GM12801 (cell line): ENCODE results near the gene ADGRE1.

Source experiments
- TF ChIP-seq, protein P1 (sequence below): IDR thresholded peaks from one replicate; pipeline ENCODE4 v1.5.1; 2011; ENCODE audit warnings: control low read depth; ENCODE audit not compliant: insufficient read length; ENCODE audit errors: extremely low read depth

Gene ADGRE1

DNA sequence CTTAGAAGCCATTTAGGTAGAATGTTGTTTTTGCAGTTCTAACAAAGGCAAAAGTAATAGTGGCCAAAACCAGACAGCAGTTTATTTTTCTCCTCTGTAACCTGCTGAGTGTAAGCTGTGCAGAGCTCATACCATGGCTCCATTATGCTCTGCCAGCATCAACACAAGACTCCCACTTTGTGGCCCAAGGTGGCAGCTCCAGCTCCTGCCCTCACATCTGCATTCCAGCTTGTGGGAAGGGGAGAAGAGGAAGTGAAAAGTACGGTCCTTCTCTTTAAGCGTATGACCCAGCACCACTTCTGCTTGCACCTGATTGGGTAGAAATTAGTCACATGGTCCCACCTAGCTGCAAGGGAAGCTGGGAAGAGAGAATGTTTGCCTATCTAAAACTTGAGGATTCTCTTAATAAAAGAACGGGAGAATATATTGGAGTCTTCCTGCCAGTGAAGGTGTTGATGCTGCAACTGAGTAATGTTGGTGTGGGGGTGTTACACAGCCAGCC, 19.2 kb downstream of the ADGRE1 start:
- TF ChIP-seq, protein P1, sequence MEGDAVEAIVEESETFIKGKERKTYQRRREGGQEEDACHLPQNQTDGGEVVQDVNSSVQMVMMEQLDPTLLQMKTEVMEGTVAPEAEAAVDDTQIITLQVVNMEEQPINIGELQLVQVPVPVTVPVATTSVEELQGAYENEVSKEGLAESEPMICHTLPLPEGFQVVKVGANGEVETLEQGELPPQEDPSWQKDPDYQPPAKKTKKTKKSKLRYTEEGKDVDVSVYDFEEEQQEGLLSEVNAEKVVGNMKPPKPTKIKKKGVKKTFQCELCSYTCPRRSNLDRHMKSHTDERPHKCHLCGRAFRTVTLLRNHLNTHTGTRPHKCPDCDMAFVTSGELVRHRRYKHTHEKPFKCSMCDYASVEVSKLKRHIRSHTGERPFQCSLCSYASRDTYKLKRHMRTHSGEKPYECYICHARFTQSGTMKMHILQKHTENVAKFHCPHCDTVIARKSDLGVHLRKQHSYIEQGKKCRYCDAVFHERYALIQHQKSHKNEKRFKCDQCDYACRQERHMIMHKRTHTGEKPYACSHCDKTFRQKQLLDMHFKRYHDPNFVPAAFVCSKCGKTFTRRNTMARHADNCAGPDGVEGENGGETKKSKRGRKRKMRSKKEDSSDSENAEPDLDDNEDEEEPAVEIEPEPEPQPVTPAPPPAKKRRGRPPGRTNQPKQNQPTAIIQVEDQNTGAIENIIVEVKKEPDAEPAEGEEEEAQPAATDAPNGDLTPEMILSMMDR, result no peak

DNA sequence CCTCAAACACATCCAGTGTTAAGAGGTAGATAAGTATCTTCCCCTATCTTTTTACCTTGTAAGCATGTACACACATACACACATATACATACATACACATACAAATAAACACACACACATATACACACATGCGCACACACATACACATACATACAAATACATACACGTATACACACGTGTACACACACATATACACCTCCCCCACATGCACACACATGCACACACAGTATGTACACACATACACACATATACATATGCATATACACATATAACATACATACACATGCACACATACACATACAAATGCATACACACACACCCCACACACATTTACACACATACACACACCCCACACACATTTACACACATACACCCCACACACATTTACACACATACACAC, 24.1 kb downstream of the ADGRE1 start:
- TF ChIP-seq, protein P1, result no peak

DNA sequence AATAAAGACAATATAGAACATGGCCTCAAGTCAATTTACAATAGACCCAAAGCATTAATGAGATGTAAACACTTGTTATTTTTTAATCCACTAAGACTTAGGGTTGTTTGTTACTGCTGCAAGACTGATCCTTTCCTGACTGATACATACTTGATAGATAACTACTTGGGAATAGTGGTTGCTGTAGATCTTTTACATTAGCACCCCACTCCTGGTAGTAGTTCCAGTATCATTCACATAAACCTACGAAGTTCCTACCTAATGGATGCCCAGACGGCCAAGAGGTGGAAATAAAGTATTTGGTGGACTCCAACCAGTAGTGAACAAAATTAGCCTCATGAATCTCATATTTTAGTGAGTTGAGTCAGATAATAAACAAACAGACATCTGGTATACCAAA, 26.9 kb downstream of the ADGRE1 start:
- TF ChIP-seq, protein P1, result no peak

DNA sequence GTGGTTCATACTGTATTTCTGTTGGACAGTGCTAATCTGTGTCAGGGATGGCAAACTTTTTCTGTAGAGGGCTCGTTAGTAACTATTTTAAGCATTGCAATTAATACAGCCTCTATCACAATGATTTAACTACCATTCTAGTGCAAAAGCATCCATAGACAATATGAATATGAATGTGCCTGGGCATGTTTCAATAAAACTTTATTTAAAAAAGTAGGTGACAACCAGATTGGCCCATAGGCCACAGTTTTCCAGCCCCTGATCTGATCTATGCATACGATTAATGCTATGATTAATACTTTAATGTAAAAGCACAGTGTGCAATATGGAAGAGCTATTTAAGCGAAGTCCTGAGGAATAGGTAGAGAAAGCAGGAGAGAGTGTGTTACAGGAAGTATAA, 29.6 kb downstream of the ADGRE1 start:
- TF ChIP-seq, protein P1, result no peak

DNA sequence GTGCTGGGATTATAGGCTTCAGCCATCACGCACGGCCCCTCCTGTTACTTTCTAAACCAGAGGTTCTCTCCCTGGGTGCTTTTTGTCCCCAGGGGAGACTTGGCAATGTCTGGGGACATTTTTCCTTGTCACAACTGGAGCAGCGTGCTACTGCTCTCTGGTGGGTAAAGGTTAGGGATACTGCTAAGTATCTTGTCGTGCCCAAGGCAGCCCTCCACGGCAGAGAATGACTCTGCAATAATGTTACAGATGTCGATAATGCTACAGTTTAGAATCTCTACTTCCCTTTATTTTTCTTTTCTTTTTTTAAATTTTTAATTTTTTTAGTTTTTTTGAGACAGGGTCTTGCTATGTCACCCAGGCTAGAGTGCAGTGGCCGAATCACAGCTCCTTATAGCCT, 38.0 kb downstream of the ADGRE1 start:
- TF ChIP-seq, protein P1, result no peak

DNA sequence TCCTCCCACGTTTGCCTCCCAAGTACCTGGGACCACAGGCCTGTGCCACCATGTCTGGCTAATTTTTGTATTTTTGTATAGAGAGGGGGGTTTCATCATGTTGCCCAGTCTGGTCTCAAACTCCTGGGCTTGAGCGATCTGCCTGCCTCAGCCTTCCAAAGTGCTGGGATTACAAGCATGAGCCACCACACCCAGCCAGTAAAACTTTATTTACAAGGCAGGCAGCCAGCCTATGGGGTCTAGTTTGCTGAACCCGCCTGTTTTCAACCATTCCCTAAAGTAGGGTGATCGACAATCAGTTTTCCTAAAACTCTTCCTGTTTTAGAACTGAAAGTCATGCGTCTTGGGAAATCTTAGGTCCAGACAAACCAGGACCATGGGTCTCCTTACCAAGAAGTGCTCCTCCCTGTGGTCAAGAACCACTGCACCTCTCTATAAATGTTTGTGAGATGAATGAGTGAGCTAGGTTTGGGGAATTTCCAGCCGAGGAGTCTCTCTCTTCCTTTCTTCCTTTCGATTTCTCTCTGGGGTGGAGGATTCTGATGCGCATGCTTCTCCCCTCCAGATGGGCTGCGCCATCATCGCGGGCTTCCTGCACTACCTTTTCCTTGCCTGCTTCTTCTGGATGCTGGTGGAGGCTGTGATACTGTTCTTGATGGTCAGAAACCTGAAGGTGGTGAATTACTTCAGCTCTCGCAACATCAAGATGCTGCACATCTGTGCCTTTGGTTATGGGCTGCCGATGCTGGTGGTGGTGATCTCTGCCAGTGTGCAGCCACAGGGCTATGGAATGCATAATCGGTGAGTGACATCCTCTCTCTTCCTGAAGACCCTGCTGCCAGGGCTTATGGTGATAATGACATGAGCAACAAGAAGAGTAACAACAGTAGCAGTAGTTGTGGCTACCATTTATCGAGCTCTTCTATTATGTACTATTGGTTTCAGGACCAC, 38.7 kb downstream of the ADGRE1 start:
- TF ChIP-seq, protein P1, result no peak

DNA sequence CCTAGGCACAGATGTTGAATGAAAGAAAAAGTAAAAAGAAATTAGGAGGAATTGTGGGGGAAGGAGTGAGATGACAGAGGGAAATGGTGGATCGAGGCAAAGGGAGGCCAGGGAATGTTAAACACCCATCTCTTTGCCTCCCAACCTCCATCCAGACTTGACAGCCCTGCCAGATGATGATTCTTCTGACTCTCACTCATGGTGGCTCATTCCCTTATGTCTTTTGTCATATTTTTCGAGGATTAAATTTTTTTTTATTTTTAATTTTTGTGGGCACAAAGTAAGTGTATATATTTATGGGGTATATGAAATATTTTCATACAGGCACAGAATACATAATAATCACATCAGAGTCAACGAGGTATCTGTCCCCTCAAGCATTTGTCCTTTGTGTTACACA, 42.8 kb downstream of the ADGRE1 start:
- TF ChIP-seq, protein P1, result no peak
